Endothelial cell of umbilical vein (primary cell): Measurements from ENCODE around the gene EFNA5.

ENCODE experiments used
- EZH2 ChIP-seq: IDR thresholded peaks from 2 replicates; pipeline ENCODE4 v1.6.1; 2012; ENCODE audit warnings: borderline replicate concordance, low read depth, mild to moderate bottlenecking, moderate library complexity, low read length, inconsistent platforms; ENCODE audit not compliant: severe bottlenecking
- POLR2A ChIP-seq: IDR thresholded peaks from 2 replicates; pipeline ENCODE4 v1.6.1; 2012; ENCODE audit warnings: low read depth, mild to moderate bottlenecking, control low read depth, low read length
- TF ChIP-seq, protein P1 (sequence below): IDR thresholded peaks from 2 replicates; pipeline ENCODE4 v1.6.1; 2011; ENCODE audit not compliant: insufficient read depth, insufficient read length
- TF ChIP-seq, protein P2 (sequence below), 2 donors: IDR thresholded peaks; 1 replicate in 1 of 2; 2 replicates in 1 of 2; pipeline ENCODE4 v1.5.1; 2011; ENCODE audit warnings: low read length in 2 of 2, mild to moderate bottlenecking in 2 of 2, moderate library complexity in 2 of 2, control low read depth in 1 of 2, inconsistent platforms in 1 of 2, low read depth in 1 of 2; ENCODE audit not compliant: insufficient read depth in 1 of 2; ENCODE audit errors: extremely low read depth in 1 of 2

DNA sequence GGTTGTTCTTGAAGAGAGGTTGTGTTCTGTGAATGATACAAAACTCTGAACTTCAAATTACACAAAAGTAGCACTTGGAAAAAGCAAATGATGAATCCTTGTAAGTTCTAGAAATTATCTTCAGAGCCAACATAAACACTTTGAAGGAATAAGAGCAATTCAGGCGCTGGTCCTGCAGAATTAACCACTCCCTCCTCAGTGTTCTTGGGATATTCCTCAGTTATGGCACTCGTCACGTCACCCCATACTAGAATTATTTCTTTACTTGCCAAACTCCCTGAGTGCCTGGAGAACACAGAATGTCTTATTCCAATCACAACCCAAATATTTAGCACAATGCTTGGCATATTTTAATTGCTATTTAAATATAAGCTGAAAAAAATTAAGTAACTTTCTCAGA is 126.3 kb downstream of the EFNA5 start:
- TF ChIP-seq EZH2 (no peak), POLR2A (no peak)
- TF ChIP-seq, protein P1, sequence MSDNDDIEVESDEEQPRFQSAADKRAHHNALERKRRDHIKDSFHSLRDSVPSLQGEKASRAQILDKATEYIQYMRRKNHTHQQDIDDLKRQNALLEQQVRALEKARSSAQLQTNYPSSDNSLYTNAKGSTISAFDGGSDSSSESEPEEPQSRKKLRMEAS: no peak
- TF ChIP-seq, protein P2, sequence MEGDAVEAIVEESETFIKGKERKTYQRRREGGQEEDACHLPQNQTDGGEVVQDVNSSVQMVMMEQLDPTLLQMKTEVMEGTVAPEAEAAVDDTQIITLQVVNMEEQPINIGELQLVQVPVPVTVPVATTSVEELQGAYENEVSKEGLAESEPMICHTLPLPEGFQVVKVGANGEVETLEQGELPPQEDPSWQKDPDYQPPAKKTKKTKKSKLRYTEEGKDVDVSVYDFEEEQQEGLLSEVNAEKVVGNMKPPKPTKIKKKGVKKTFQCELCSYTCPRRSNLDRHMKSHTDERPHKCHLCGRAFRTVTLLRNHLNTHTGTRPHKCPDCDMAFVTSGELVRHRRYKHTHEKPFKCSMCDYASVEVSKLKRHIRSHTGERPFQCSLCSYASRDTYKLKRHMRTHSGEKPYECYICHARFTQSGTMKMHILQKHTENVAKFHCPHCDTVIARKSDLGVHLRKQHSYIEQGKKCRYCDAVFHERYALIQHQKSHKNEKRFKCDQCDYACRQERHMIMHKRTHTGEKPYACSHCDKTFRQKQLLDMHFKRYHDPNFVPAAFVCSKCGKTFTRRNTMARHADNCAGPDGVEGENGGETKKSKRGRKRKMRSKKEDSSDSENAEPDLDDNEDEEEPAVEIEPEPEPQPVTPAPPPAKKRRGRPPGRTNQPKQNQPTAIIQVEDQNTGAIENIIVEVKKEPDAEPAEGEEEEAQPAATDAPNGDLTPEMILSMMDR (IDR thresholded peaks at IDR 0.05; ENCODE audit: extremely low read depth in 1 of 2, insufficient read depth in 1 of 2, low read depth in 1 of 2, low read length in 2 of 2): no peak
